Cardiac muscle cell (in vitro differentiated cells and primary cell): Measurements from ENCODE around the gene ZNRF3. TPM values are rescaled to one million over a fixed set of nuclear protein-coding genes. Genes with fewer than 3 reads are reported as not detected.
"Not testable (repeated sequence)": the region's sequence is repeated elsewhere in the genome, so short reads cannot be mapped to it uniquely, and the experiment has no call there.

Experiments used
- DNase-seq, 2 donors: peaks; one replicate each; pipeline versions ENCODE4 v3.0.0 to v3.0.0-alpha.2; 2010 to 2017; ENCODE audit warnings: low read depth in 1 of 2, low spot score in 1 of 2
- H3K27ac ChIP-seq: fragments of 200-600 bp; sonication (generic); 2 replicates; pipeline ENCODE4 v1.5.1; 2016
- H3K27me3 ChIP-seq: fragments of 200-600 bp; sonication (generic); 2 replicates; pipeline ENCODE4 v1.6.0; 2016; ENCODE audit warnings: control low read depth
- H3K36me3 ChIP-seq: fragments of 200-600 bp; sonication (generic); 2 replicates; pipeline ENCODE4 v1.5.1; 2016; ENCODE audit warnings: control low read depth
- H3K4me1 ChIP-seq: fragments of 200-600 bp; sonication (generic); 2 replicates; pipeline ENCODE4 v1.8.1; 2017; ENCODE audit warnings: low read depth, mild to moderate bottlenecking, mixed run types
- H3K4me3 ChIP-seq: fragments of 200-600 bp; sonication (generic); 2 replicates; pipeline ENCODE4 v1.5.1; 2016; ENCODE audit warnings: mild to moderate bottlenecking
- H3K9me3 ChIP-seq: fragments of 200-600 bp; sonication (generic); 2 replicates; pipeline ENCODE4 v1.5.1; 2017; ENCODE audit warnings: low read depth, mild to moderate bottlenecking, control low read depth
- polyA plus RNA-seq: library from polyadenylated mRNA; unstranded; fragments of >200 nt; fragmentation: Nextera tagmentation; extraction: Ambion mirVana; gene quantifications from 2 replicates; pipeline ENCODE4 v1.2.1, GENCODE V29; 2016
- total RNA-seq: library from RNA; depleted of rRNA; stranded (reverse); fragments of >200 nt; gene quantifications from 2 replicates; pipeline ENCODE4 v1.2.3, GENCODE V29; 2016
- TF ChIP-seq, protein P1 (sequence below): IDR thresholded peaks from 2 replicates; pipeline ENCODE4 v1.5.1; 2012; ENCODE audit warnings: low read depth, mild to moderate bottlenecking, low read length

The ZNRF3 gene
- total and polyA plus RNA-seq, 2 experiments from 2014 or later, result 23.8 to 40.4 TPM

DNA sequence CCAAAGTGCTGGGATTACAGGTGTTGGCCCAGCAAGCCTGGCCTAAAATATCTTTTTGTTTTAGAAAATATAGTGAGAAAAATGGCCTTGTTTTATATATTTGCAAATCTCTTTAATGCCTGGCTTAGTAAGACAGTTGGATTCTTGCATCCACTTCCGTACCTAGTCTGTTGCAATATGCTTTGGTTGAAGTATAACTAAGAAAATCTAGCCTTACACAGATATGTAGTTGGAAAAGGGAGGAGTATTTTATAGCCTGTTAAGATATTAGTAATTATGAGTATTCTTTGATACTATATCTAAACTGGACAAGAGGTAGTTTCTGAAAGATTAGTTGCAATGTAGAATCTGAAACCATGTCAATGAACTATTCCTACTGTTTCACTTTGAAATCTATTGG is 65.1 kb downstream of the ZNRF3 start:
- H3K36me3 ChIP-seq, result no peaks in the 10 kb centered on the region
- no peak for DNase-seq
- no peaks in the 10 kb centered on the region for H3K9me3 ChIP-seq
- TF ChIP-seq, protein P1, sequence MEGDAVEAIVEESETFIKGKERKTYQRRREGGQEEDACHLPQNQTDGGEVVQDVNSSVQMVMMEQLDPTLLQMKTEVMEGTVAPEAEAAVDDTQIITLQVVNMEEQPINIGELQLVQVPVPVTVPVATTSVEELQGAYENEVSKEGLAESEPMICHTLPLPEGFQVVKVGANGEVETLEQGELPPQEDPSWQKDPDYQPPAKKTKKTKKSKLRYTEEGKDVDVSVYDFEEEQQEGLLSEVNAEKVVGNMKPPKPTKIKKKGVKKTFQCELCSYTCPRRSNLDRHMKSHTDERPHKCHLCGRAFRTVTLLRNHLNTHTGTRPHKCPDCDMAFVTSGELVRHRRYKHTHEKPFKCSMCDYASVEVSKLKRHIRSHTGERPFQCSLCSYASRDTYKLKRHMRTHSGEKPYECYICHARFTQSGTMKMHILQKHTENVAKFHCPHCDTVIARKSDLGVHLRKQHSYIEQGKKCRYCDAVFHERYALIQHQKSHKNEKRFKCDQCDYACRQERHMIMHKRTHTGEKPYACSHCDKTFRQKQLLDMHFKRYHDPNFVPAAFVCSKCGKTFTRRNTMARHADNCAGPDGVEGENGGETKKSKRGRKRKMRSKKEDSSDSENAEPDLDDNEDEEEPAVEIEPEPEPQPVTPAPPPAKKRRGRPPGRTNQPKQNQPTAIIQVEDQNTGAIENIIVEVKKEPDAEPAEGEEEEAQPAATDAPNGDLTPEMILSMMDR, result no peak
- peaks cover 36% of the 10 kb centered on the region for H3K4me1 ChIP-seq
- no peaks in the 10 kb centered on the region for H3K27me3 ChIP-seq
- no peak overlapping the region for H3K27ac ChIP-seq
- no peak overlapping the region for H3K4me3 ChIP-seq

DNA sequence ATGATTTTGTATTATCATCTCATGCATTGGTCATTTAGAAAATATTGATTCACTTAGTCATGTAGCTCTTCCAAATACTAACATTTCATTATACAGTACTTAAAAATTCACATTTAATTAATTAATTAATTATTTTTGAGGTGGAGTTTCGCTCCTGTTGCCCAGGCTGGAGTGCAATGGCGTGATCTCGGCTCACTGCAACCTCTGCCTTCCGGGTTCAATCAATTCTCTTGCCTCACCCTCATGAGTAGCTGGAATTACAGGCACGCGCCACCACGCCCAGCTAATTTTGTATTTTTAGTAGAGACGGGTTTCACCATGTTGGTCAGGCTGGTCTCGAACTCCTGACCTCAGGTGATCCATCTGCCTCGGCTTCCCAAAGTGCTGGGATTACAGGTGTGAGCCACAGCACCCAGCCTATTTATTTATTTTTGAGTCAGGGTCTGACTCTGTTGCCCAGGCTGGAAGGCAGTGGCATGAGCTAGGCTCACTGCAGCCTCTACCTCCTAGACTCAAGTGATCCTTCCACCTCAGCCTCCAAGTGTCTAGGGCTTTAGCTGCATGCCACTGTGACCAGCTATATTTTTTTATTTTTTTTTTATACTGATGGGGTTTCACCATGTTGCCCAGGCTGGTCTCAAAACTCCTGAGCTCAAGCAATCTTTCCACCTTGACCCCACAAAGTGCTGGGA is 65.6 kb downstream of the ZNRF3 start:
- Histone ChIP-seq H3K4me1 (peaks cover 34% of the 10 kb centered on the region), H3K27ac (peak overlapping the region; percentile 66)
- H3K9me3 ChIP-seq, H3K4me3 ChIP-seq, DNase-seq, H3K36me3 ChIP-seq, H3K27me3 ChIP-seq: not testable (repeated sequence)

DNA sequence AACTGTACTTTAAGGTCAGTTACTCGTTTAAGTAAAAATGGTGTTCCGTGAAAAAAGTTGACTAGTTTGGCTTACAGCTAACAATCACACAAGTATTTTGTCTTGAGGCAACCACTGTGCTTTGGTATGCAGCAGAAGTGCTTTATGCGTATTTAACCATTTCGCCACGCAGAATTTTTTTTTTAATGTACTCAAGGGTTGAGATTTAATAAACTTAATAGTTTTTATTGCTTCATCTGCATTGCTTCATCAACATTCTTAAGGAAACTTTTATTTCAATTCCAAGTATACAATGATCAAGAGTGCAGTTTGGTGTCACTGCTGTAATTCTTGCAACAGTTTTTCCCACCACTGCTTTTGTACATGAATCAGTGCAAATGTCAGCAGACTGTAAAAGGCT is 66.4 kb downstream of the ZNRF3 start:
- no peaks in the 10 kb centered on the region for H3K27me3 ChIP-seq
- H3K36me3 ChIP-seq, result no peaks in the 10 kb centered on the region
- no peaks in the 10 kb centered on the region for H3K9me3 ChIP-seq
- peak in 1 of 2 donors; percentile 55 for DNase-seq
- TF ChIP-seq, protein P1, result no peak
- peaks cover 34% of the 10 kb centered on the region for H3K4me1 ChIP-seq
- H3K27ac ChIP-seq, result peak overlapping the region; percentile 66
- no peak overlapping the region for H3K4me3 ChIP-seq

DNA sequence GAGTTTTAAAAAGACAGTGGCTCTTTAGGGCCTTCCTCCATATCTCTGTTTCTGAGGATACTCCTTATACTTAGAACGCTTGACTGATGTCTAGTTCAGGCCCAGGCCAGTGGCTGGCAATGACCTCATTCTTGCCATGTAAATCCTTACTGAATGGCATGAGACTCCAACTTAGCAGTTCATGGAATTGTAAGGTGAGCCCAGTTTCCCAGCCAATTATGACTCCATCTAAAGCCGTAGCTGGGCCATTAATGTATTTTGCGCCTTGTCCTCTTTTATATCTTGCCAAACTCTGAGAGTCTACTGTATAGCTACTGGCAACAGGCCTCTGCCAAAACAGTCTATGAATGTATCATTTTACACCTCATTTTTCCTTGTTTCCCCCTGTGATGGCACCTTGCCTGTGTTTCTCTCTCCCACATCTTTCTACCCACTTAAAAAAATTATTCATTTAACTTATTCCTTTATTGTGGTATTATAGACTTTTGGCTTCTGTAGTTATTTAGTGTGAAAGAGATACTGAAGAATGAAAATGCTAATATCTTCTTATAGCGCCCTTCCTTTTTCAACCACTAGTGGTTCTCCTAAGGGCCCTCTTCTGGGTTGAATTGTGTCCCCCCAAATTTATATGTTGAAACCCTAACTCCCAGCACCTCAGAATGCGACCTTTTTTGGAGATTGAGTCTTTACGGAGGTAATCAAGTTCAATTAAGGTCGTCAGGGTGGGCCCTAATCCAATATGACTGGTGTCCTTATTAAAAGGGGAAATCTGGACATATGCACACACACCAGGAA is 67.4 kb downstream of the ZNRF3 start:
- H3K9me3 ChIP-seq, result no peaks in the 10 kb centered on the region
- peaks cover 34% of the 10 kb centered on the region for H3K4me1 ChIP-seq
- H3K27me3 ChIP-seq, result no peaks in the 10 kb centered on the region
- no peaks in the 10 kb centered on the region for H3K36me3 ChIP-seq
- H3K27ac ChIP-seq, result peak overlapping the region; percentile 66
- DNase-seq, result no peak
- no peak overlapping the region for H3K4me3 ChIP-seq
- TF ChIP-seq, protein P1, result no peak

DNA sequence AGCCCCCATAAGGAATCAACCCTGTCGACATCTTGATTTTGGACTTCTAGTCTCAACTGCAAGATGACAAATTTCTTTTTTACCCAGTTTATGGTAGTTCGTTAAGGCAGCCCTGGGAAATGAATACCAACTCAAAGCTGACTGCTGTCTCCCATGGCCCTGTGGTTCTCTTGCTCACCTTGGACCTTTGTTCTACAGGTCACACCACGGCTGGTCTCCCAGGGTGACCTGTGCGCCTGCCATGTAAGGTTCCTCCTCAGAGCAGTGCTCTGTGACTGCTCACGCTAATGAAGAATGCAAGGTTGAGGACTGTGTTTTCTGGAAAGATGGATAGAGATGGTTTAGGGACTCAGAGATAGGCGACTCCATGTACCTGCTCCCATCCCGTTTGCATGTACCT is 68.2 kb downstream of the ZNRF3 start:
- H3K27ac ChIP-seq, result peak overlapping the region; percentile 8

More for the DNA sequence above, 68.2 kb downstream of the ZNRF3 start:
- DNase-seq, result no peak
- H3K4me3 ChIP-seq, result no peak overlapping the region
- H3K9me3 ChIP-seq, result no peaks in the 10 kb centered on the region
- H3K36me3 ChIP-seq, result no peaks in the 10 kb centered on the region
- TF ChIP-seq, protein P1, result no peak
- H3K27me3 ChIP-seq, result no peaks in the 10 kb centered on the region
- H3K4me1 ChIP-seq, result peaks cover 39% of the 10 kb centered on the region
